ENCODE results near the gene LRP1-AS.

GRCh38 chr12:57176139-57176477 is 28.7 kb upstream of the LRP1-AS start:
- TF ChIP-seq CTCF (IDR thresholded peaks at IDR 0.05 in 2 of 3, conservative IDR thresholded peaks at IDR 0.05 in 1 of 3; ENCODE audit: borderline replicate concordance in 1 of 3, insufficient read depth in 1 of 3, low read depth in 2 of 3, low read length in 2 of 3) (no peak), POLR2AphosphoS5 (IDR thresholded peaks at IDR 0.05; ENCODE audit: low read depth, low read length) (no peak), SIN3A (IDR thresholded peaks at IDR 0.05; ENCODE audit: low read depth) (no peak), POLR2A (IDR thresholded peaks at IDR 0.05; ENCODE audit: borderline replicate concordance, extremely low read depth, insufficient read depth, insufficient read length) (no peak), JUND (IDR thresholded peaks at IDR 0.05) (no peak), YY1 (IDR thresholded peaks at IDR 0.05; ENCODE audit: extremely low read depth, insufficient replicate concordance, low read depth, low read length) (no peak), RAD21 (IDR thresholded peaks at IDR 0.05; ENCODE audit: low read depth) (no peak), CEBPB (IDR thresholded peaks at IDR 0.05; ENCODE audit: low read depth) (no peak), MAX (IDR thresholded peaks at IDR 0.05) (no peak), EZH2phosphoT487 (IDR thresholded peaks at IDR 0.05; ENCODE audit: borderline replicate concordance) (no peak), ZBTB33 (IDR thresholded peaks at IDR 0.05; ENCODE audit: extremely low read depth, insufficient replicate concordance, low read length) (no peak)

Data from HCT116 (cell line).